Panc1 (cell line): ENCODE measurements around the gene CLEC16A. TPM values are rescaled to one million over a fixed set of nuclear protein-coding genes. Genes with fewer than 3 reads are reported as not detected.

Experiments used
- ATAC-seq: fragments of 200-7000 bp; cut with Tn5 transposase; 2 replicates; pipeline ENCODE4 v1.9.1; 2020; ENCODE audit warnings: mild to moderate bottlenecking, moderate library complexity
- BruUV-seq: library from RNA; stranded (reverse); fragments of 400-500 nt; replicated peaks from 2 replicates; lab custom pipeline; 2021; lab: Mats Ljungman, UMichigan
- CTCF ChIA-PET: fragments of 300-600 bp; sonication (Branson Sonifier 250); formaldehyde crosslinking; loops from one replicate; lab custom pipeline; 2022; ENCODE audit warnings: antibody characterized with exemption; lab: Charles Lee
- POLR2A ChIA-PET: fragments of 300-600 bp; sonication (Branson Sonifier 250); formaldehyde crosslinking; loops from one replicate; lab custom pipeline; 2022; ENCODE audit warnings: antibody characterized with exemption; lab: Charles Lee
- DNase-seq: peaks from one replicate; pipeline ENCODE4 v3.0.0-alpha.2; 2010; ENCODE audit warnings: low read depth, low spot score
- H3K27ac ChIP-seq: 2 replicates; pipeline ENCODE4 v1.5.1; 2011; ENCODE audit warnings: mild to moderate bottlenecking, low read length, inconsistent platforms
- H3K27me3 ChIP-seq: fragments of 200-500 bp; sonication (Bioruptor generic); 2 replicates; pipeline ENCODE4 v1.6.0; 2014; ENCODE audit warnings: low read length, inconsistent platforms; ENCODE audit not compliant: control insufficient read depth, insufficient read depth
- H3K36me3 ChIP-seq: fragments of 200-500 bp; sonication (Bioruptor generic); 2 replicates; pipeline ENCODE4 v1.5.1; 2014; ENCODE audit warnings: inconsistent platforms, mild to moderate bottlenecking, low read length, moderate library complexity; ENCODE audit not compliant: control insufficient read depth, insufficient read depth
- H3K4me1 ChIP-seq: 2 replicates; pipeline ENCODE4 v1.5.1; 2011; ENCODE audit warnings: inconsistent platforms, mild to moderate bottlenecking, low read length, moderate library complexity; ENCODE audit not compliant: control insufficient read depth, insufficient read depth
- H3K4me3 ChIP-seq, 2 experiments: 2 replicates each; pipeline ENCODE4 v1.5.1; 2011 to 2012; ENCODE audit warnings: low read depth in 2 of 2, low read length in 2 of 2, mild to moderate bottlenecking in 2 of 2, inconsistent platforms in 1 of 2, moderate library complexity in 1 of 2
- H3K9me3 ChIP-seq: fragments of 200-500 bp; sonication (Bioruptor generic); 2 replicates; pipeline ENCODE4 v1.5.1; 2014; ENCODE audit warnings: low read depth, mild to moderate bottlenecking, inconsistent platforms, low read length, moderate library complexity; ENCODE audit not compliant: control insufficient read depth, insufficient read depth
- POLR2AphosphoS5 ChIP-seq: IDR thresholded peaks from 2 replicates; pipeline ENCODE4 v1.6.1; 2012; ENCODE audit warnings: mild to moderate bottlenecking, low read depth, low read length, moderate library complexity
- REST ChIP-seq, 2 experiments: IDR thresholded peaks; 2 replicates each; pipeline ENCODE4 v1.6.1; 2011 to 2012; ENCODE audit warnings: low read depth in 2 of 2, control low read depth in 1 of 2, low read length in 1 of 2, mild to moderate bottlenecking in 1 of 2, moderate library complexity in 1 of 2; ENCODE audit not compliant: insufficient read depth in 1 of 2
- SIN3A ChIP-seq: IDR thresholded peaks from 2 replicates; pipeline ENCODE4 v1.6.1; 2012; ENCODE audit warnings: low read depth, mild to moderate bottlenecking, low read length, moderate library complexity, borderline replicate concordance; ENCODE audit not compliant: insufficient read depth
- TCF7L2 ChIP-seq: IDR thresholded peaks from 2 replicates; pipeline ENCODE4 v1.6.1; 2011; ENCODE audit warnings: mild to moderate bottlenecking, low read depth, low read length, inconsistent platforms
- in situ Hi-C: cut with HindIII; loops from 2 replicates; pipeline ENCODE4 v1.10.0; 2016; ENCODE audit warnings: low sequenced_read_pairs, low pct_unique_long_range_greater_than_20kb
- intact Hi-C: fragments of 100-400 bp; cut with micrococcal nuclease; formaldehyde crosslinking; loops from one replicate; pipeline ENCODE4 v1.10.0; 2022; ENCODE audit not compliant: unreplicated experiment
- total RNA-seq: library from RNA; stranded (reverse); gene quantifications from one replicate; pipeline ENCODE4 v1.2.1, GENCODE V29; 2021; ENCODE audit not compliant: unreplicated experiment
- TF ChIP-seq, protein P1 (sequence below): fragments of 450-650 bp; IDR thresholded peaks from 2 replicates; pipeline ENCODE4 v1.5.1; 2017; ENCODE audit warnings: mild to moderate bottlenecking

The CLEC16A gene
- total RNA-seq, 1 experiment from 2014 or later: 21.0 TPM

- no TSS peak for BruUV-seq
- ChIA-PET CTCF (no interaction called here), POLR2A (no interaction called here)
- ATAC-seq: no peak
- H3K9me3 ChIP-seq: no peaks in the 10 kb centered on the region
- no peak for DNase-seq
- H3K36me3 ChIP-seq: no peaks in the 10 kb centered on the region
- intact Hi-C loops: no loop called here
- no peaks in the 10 kb centered on the region for H3K27me3 ChIP-seq
- in situ Hi-C loops: no loop called here
- H3K27ac ChIP-seq: no peak overlapping the region
- no peak overlapping the region for H3K4me3 ChIP-seq
- TF ChIP-seq, protein P1, sequence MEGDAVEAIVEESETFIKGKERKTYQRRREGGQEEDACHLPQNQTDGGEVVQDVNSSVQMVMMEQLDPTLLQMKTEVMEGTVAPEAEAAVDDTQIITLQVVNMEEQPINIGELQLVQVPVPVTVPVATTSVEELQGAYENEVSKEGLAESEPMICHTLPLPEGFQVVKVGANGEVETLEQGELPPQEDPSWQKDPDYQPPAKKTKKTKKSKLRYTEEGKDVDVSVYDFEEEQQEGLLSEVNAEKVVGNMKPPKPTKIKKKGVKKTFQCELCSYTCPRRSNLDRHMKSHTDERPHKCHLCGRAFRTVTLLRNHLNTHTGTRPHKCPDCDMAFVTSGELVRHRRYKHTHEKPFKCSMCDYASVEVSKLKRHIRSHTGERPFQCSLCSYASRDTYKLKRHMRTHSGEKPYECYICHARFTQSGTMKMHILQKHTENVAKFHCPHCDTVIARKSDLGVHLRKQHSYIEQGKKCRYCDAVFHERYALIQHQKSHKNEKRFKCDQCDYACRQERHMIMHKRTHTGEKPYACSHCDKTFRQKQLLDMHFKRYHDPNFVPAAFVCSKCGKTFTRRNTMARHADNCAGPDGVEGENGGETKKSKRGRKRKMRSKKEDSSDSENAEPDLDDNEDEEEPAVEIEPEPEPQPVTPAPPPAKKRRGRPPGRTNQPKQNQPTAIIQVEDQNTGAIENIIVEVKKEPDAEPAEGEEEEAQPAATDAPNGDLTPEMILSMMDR: no peak
- TF ChIP-seq REST (IDR thresholded peaks at IDR 0.05; ENCODE audit: insufficient read depth in 1 of 2, low read depth in 2 of 2, low read length in 1 of 2) (no peak), SIN3A (no peak), POLR2AphosphoS5 (no peak), TCF7L2 (no peak)
- no peaks in the 10 kb centered on the region for H3K4me1 ChIP-seq
These were observed 27.9 kb downstream of the CLEC16A start for GRCh38 chr16:10972108-10972818.

DNA sequence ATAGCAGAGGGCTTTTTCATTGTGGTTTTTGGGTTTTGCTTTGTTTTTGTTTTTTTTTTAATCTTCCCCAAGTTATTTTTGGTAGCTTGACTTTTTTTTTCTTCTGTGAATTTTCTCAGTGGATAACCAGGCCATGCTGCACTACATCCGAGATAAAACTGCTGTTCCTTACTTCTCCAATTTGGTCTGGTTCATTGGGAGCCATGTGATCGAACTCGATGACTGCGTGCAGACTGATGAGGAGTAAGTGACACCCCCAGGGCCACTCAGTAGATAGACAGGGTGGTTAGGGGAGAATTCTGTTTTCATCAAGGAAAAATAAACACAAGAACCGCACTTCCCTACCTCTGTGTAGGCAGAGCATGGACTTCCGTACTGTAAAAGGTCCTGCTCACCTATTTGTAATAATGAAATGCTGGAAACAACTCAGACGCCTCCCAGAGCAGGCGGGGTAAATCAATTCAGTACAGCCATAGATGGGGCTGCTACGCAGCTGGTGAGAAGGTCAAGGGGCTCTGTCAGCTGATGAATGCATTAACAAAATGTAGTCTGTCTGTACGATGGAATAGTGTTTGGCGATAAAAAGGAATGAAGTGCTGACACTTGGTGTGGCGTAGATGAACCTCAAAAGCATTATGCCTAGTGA, 28.6 kb downstream of the CLEC16A start:
- in situ Hi-C loops (no loop called here), intact Hi-C loops (no loop called here)
- Histone ChIP-seq H3K27ac (no peak overlapping the region), H3K9me3 (no peaks in the 10 kb centered on the region), H3K4me1 (no peaks in the 10 kb centered on the region), H3K36me3 (no peaks in the 10 kb centered on the region), H3K4me3 (no peak overlapping the region), H3K27me3 (no peaks in the 10 kb centered on the region)
- DNase-seq: no peak
- TF ChIP-seq POLR2AphosphoS5: no peak
- TF ChIP-seq REST (IDR thresholded peaks at IDR 0.05; ENCODE audit: insufficient read depth in 1 of 2, low read depth in 2 of 2, low read length in 1 of 2): no peak
- TF ChIP-seq SIN3A: no peak
- TF ChIP-seq, protein P1: no peak
- TF ChIP-seq TCF7L2: no peak
- BruUV-seq: no TSS peak
- POLR2A ChIA-PET: no interaction called here
- no peak for ATAC-seq
- CTCF ChIA-PET: no interaction called here
